GM20431 (cell line): Measurements from ENCODE around the gene ARL5C.
"Not testable (repeated sequence)": the region's sequence is repeated elsewhere in the genome, so short reads cannot be mapped to it uniquely, and the experiment has no call there.

Experiments
- in situ Hi-C: fragments of 300-500 bp; cut with MseI, MboI; formaldehyde crosslinking; loops from one replicate; pipeline ENCODE4 v1.15.0; 2020; ENCODE audit warnings: low sequenced_read_pairs; ENCODE audit not compliant: unreplicated experiment

The ARL5C gene

GRCh38 chr17:39145143-39145542, 20.8 kb downstream of the ARL5C start:
- in situ Hi-C loops = loop anchor here (10.0 kb wide), 1 partner anchor 160 kb away; no protein-coding TSS in a partner anchor

- in situ Hi-C loops = loop anchor here (10.0 kb wide), 1 partner anchor 160 kb away; no protein-coding TSS in a partner anchor
These were observed 21.5 kb downstream of the ARL5C start for GRCh38 chr17:39144416-39144840.

GRCh38 chr17:39143552-39144093, 22.3 kb downstream of the ARL5C start:
- in situ Hi-C loops = loop anchor here (10.0 kb wide), 1 partner anchor 159 kb away; no protein-coding TSS in a partner anchor

GRCh38 chr17:39141915-39142664, 23.9 kb downstream of the ARL5C start:
- in situ Hi-C loops = loop anchor here (10.0 kb wide), 1 partner anchor 157 kb away; no protein-coding TSS in a partner anchor

- in situ Hi-C loops = loop anchor here (10.0 kb wide), 1 partner anchor 156 kb away; no protein-coding TSS in a partner anchor
These were observed 24.7 kb downstream of the ARL5C start for GRCh38 chr17:39141294-39141693.

- in situ Hi-C loops = no loop called here
These were observed 26.4 kb downstream of the ARL5C start for GRCh38 chr17:39139561-39139960.

- in situ Hi-C loops = no loop called here
These were observed 26.8 kb downstream of the ARL5C start for GRCh38 chr17:39139161-39139511.

- in situ Hi-C loops = no loop called here
These were observed 27.4 kb downstream of the ARL5C start for GRCh38 chr17:39138431-39139160.

- in situ Hi-C loops = no loop called here
These were observed 31.1 kb downstream of the ARL5C start for GRCh38 chr17:39134878-39135277.

- in situ Hi-C loops = no loop called here
These were observed 33.8 kb downstream of the ARL5C start for GRCh38 chr17:39132192-39132610.

GRCh38 chr17:39131616-39132015, 34.3 kb downstream of the ARL5C start:
- in situ Hi-C loops = no loop called here

- in situ Hi-C loops = no loop called here
These were observed 35.8 kb downstream of the ARL5C start for GRCh38 chr17:39130205-39130604.

- in situ Hi-C loops = not testable (repeated sequence)
These were observed 36.4 kb downstream of the ARL5C start for GRCh38 chr17:39129544-39129943.

GRCh38 chr17:39126436-39126835, 39.5 kb downstream of the ARL5C start:
- in situ Hi-C loops = no loop called here

GRCh38 chr17:39125143-39125875, 40.7 kb downstream of the ARL5C start:
- in situ Hi-C loops = no loop called here

GRCh38 chr17:39123627-39124026, 42.3 kb downstream of the ARL5C start:
- in situ Hi-C loops = no loop called here

- in situ Hi-C loops = no loop called here
These were observed 43.0 kb downstream of the ARL5C start for GRCh38 chr17:39122991-39123390.

- in situ Hi-C loops = not testable (repeated sequence)
These were observed 44.0 kb downstream of the ARL5C start for GRCh38 chr17:39121919-39122318.

GRCh38 chr17:39118674-39119419, 47.1 kb downstream of the ARL5C start:
- in situ Hi-C loops = no loop called here

- in situ Hi-C loops = no loop called here
These were observed 49.7 kb downstream of the ARL5C start for GRCh38 chr17:39116224-39116623.
